K562 (cell line): ENCODE results near the gene LLPH. TPM values are rescaled to one million over a fixed set of nuclear protein-coding genes. Genes with fewer than 3 reads are reported as not detected.
A peak's percentile ranks its signal among the peaks of the same experiment; 100 is the strongest.

Experiments
- ATAC-seq: fragments of 200-7000 bp; cut with Tn5 transposase; 3 replicates; pipeline ENCODE4 v1.9.1; 2020; ENCODE audit warnings: moderate library complexity
- BruUV-seq: library from RNA; stranded (reverse); fragments of 400-500 nt; replicated peaks from 2 replicates; lab custom pipeline; 2021; lab: Mats Ljungman, UMichigan
- CTCF ChIA-PET: fragments of 300-600 bp; formaldehyde crosslinking; extraction: SDS; loops from one replicate; lab custom pipeline; 2021; ENCODE audit warnings: low intra/inter-chr PET ratio; lab: Yijun Ruan, JAX
- POLR2A ChIA-PET: fragments of 300-600, 350-650 bp; sonication (Branson Sonifier 250); formaldehyde crosslinking; extraction: SDS; loops from one replicate; lab custom pipeline; 2021; ENCODE audit warnings: antibody characterized with exemption, inconsistent platforms; lab: Yijun Ruan, JAX
- DNase-seq, 4 experiments: peaks; one replicate each; pipeline versions ENCODE4 v3.0.0 to v3.0.0-alpha.2; 2011 to 2018; ENCODE audit warnings: low spot score in 3 of 4, mixed read lengths in 3 of 4; ENCODE audit errors: extremely low read depth in 1 of 4
- FAIRE-seq: peaks from 2 replicates; lab custom pipeline; 2011; peaks lifted over from hg19 to GRCh38; lab: Jason Lieb, UNC
- H2AFZ ChIP-seq: 2 replicates; pipeline ENCODE4 v1.6.0; 2011; ENCODE audit warnings: low read depth, low read length, control low read depth, inconsistent platforms
- H3K27ac ChIP-seq: fragments of 200-600 bp; 3 replicates; pipeline ENCODE4 v1.8.0; 2011; ENCODE audit warnings: low read depth, mild to moderate bottlenecking, control low read depth, inconsistent platforms, low read length, moderate library complexity, mixed read lengths; ENCODE audit errors: extremely low read depth
- H3K27me3 ChIP-seq, 2 experiments: fragments of 300-600 bp in 1 of 2; 2 replicates in 1 of 2; 3 replicates in 1 of 2; pipeline versions ENCODE4 v1.6.0 to v1.8.0; 2011; ENCODE audit warnings: inconsistent platforms in 2 of 2, low read length in 2 of 2, mild to moderate bottlenecking in 1 of 2, mixed read lengths in 1 of 2, moderate library complexity in 1 of 2; ENCODE audit not compliant: control insufficient read depth in 2 of 2, insufficient read depth in 2 of 2
- H3K36me3 ChIP-seq: fragments of 300-600 bp; 3 replicates; pipeline ENCODE4 v1.8.0; 2011; ENCODE audit warnings: mild to moderate bottlenecking, low read length, inconsistent platforms; ENCODE audit not compliant: control insufficient read depth, insufficient read depth
- H3K4me1 ChIP-seq, 2 experiments: fragments of 200-600 bp in 1 of 2; replicated peaks in 1 of 2; 2 replicates in 1 of 2; 3 replicates in 1 of 2; pipeline versions ENCODE4 v1.5.1 to v1.8.0; 2011; ENCODE audit warnings: inconsistent platforms in 2 of 2, low read length in 2 of 2, mild to moderate bottlenecking in 1 of 2, mixed read lengths in 1 of 2, moderate library complexity in 1 of 2; ENCODE audit not compliant: control insufficient read depth in 2 of 2, insufficient read depth in 2 of 2
- H3K4me2 ChIP-seq: 2 replicates; pipeline ENCODE4 v1.6.1; 2011; ENCODE audit warnings: low read length, control low read depth, inconsistent platforms, mixed read lengths; ENCODE audit not compliant: insufficient read depth
- H3K4me3 ChIP-seq: fragments of 200-600 bp; sonication (generic), shearing (Covaris generic); 2 replicates; pipeline ENCODE4 v1.5.1; 2016; ENCODE audit warnings: control low read depth, inconsistent platforms
- H3K79me2 ChIP-seq: fragments of 200-600 bp; 3 replicates; pipeline ENCODE4 v1.8.0; 2011; ENCODE audit warnings: low read length, inconsistent platforms; ENCODE audit not compliant: control insufficient read depth, insufficient read depth
- H3K9ac ChIP-seq, 2 experiments: 2 replicates each; pipeline versions ENCODE4 v1.6.0 to v1.6.1; 2011; ENCODE audit warnings: low read depth in 2 of 2, low read length in 2 of 2, control low read depth in 1 of 2, inconsistent platforms in 1 of 2, mild to moderate bottlenecking in 1 of 2, mixed read lengths in 1 of 2; ENCODE audit not compliant: insufficient read depth in 1 of 2
- H3K9me1 ChIP-seq: one replicate; pipeline ENCODE4 v1.6.0; 2011; ENCODE audit warnings: inconsistent platforms, mild to moderate bottlenecking, low read length, moderate library complexity; ENCODE audit not compliant: control insufficient read depth, insufficient read depth
- H3K9me3 ChIP-seq: replicated peaks from 2 replicates; pipeline ENCODE4 v1.5.1; 2011; ENCODE audit warnings: low read depth, low read length, inconsistent platforms; ENCODE audit not compliant: control insufficient read depth, insufficient read depth
- H4K20me1 ChIP-seq: replicated peaks from 2 replicates; pipeline ENCODE4 v1.6.1; 2011; ENCODE audit warnings: low read length, inconsistent platforms, mixed read lengths; ENCODE audit not compliant: control insufficient read depth, insufficient read depth
- ETS2 ChIP-seq: IDR thresholded peaks from 2 replicates; pipeline ENCODE4 v1.6.1; 2016; ENCODE audit warnings: borderline replicate concordance, missing genetic modification characterization, mild to moderate bottlenecking, moderate library complexity, missing compliant biosample characterization; ENCODE audit not compliant: poor library complexity, severe bottlenecking
- GABPB2 ChIP-seq: fragments of 250-450 bp; sonication (Bioruptor Pico); conservative IDR thresholded peaks from 2 replicates; pipeline ENCODE4 v1.5.1; 2021; ENCODE audit warnings: mild to moderate bottlenecking
- MITF ChIP-seq: IDR thresholded peaks from 2 replicates; pipeline ENCODE4 v1.6.1; 2014; ENCODE audit warnings: antibody characterized with exemption
- POLR3G ChIP-seq: IDR thresholded peaks from 2 replicates; pipeline ENCODE4 v1.6.1; 2011; ENCODE audit not compliant: insufficient read length, insufficient replicate concordance; ENCODE audit errors: extremely low read depth
- RAD51 ChIP-seq: fragments of 450-650 bp; IDR thresholded peaks from 2 replicates; pipeline ENCODE4 v1.7.1; 2016; ENCODE audit warnings: low read depth, mild to moderate bottlenecking, borderline replicate concordance
- SPI1 ChIP-seq: IDR thresholded peaks from 2 replicates; pipeline ENCODE4 v1.6.1; 2011; ENCODE audit warnings: low read depth, low read length, control low read depth, borderline replicate concordance
- TEAD4 ChIP-seq, 2 experiments: sonication (generic) in 1 of 2; formaldehyde crosslinking in 1 of 2; IDR thresholded peaks; 2 replicates each; pipeline versions ENCODE4 v1.6.1 to v1.8.0; 2012 to 2022; ENCODE audit warnings: borderline replicate concordance in 1 of 2, inconsistent platforms in 1 of 2, low read length in 1 of 2, mild to moderate bottlenecking in 1 of 2, missing genetic modification reagents in 1 of 2
- WGBS: fragments of 100-300 bp; shearing (Covaris generic); methylation state at CpG from one replicate; pipeline ENCODE4 v1.1.6; 2016; ENCODE audit warnings: low coverage, mixed read lengths; ENCODE audit not compliant: insufficient coverage; ENCODE audit errors: missing lambda C conversion rate; 5-methylcytosine and 5-hydroxymethylcytosine counted together
- in situ Hi-C: fragments of 300-500 bp; cut with MboI; formaldehyde crosslinking; loops from 4 replicates; pipeline ENCODE4 v1.15.0; 2018; ENCODE audit warnings: inconsistent platforms, mixed read lengths
- intact Hi-C: fragments of 100-400 bp; cut with micrococcal nuclease; formaldehyde crosslinking; loops from 2 replicates; pipeline ENCODE4 v1.14.2; 2022
- polyA plus RNA-seq, 8 experiments: library from polyadenylated mRNA; depleted of rRNA in 4 of 8; stranded (reverse) in 5 of 8; unstranded in 3 of 8; fragments of >200 nt; fragmentation: Nextera tagmentation in 2 of 8; fragmentation: Illumina TruSeq in 1 of 8; extraction: Ambion mirVana in 2 of 8; extraction: Trizol in 1 of 8; gene quantifications; 2 replicates each; pipeline versions ENCODE4 v1.2.1 to v1.2.3, GENCODE V29; 2011 to 2014; ENCODE audit warnings: inconsistent platforms in 1 of 8, missing spikeins in 1 of 8
- total RNA-seq, 7 experiments: library from RNA; depleted of rRNA in 6 of 7; stranded (reverse); fragments of >200 nt in 6 of 7; fragmentation: Illumina TruSeq in 2 of 7; extraction: Trizol in 2 of 7; gene quantifications; 2 replicates each; pipeline versions ENCODE4 v1.2.1 to v1.2.3, GENCODE V29; 2011 to 2021; ENCODE audit warnings: low replicate concordance in 1 of 7

The LLPH gene
- total and polyA plus RNA-seq, 9 of the 15 experiments (the other 6 are each of a cell fraction or from before 2014, with no cell fraction given), result 19.1 to 87.3 (median 59.6) TPM

GRCh38 chr12:66163289-66163688, 32.7 kb upstream of the LLPH start:
- H3K9me1 ChIP-seq, result no peaks in the 10 kb centered on the region
- ATAC-seq, result no peak
- BruUV-seq, result no TSS peak
- CTCF ChIA-PET, result no interaction called here
- no peak overlapping the region for H3K27ac ChIP-seq
- H3K9me3 ChIP-seq, result no peaks in the 10 kb centered on the region
- no peak overlapping the region for H2AFZ ChIP-seq
- no peak for DNase-seq
- POLR2A ChIA-PET, result no interaction called here
- intact Hi-C loops, result no loop called here
- peaks cover 5 to 8% of the 10 kb centered on the region in 2 experiments; a peak in 4 of 5 replicates for H3K4me1 ChIP-seq
- no peak overlapping the region for H3K9ac ChIP-seq
- WGBS, result 49% methylated on average over 3 of the region's 4 CpGs
- no peak overlapping the region for H3K4me3 ChIP-seq
- no peak for FAIRE-seq
- TF ChIP-seq SPI1 (0 out of 2 replicates have a peak, but pooled peaks have one; percentile 8), ETS2 (no peak), GABPB2 (CRISPR knock-in tag) (no peak), POLR3G (no peak), TEAD4 (IDR thresholded peaks at IDR 0.05; ENCODE audit: low read length) (no peak), TEAD4 (CRISPR knock-in tag; IDR thresholded peaks at IDR 0.05; ENCODE audit: borderline replicate concordance) (no peak), RAD51 (no peak), MITF (no peak)
- no peak overlapping the region for H3K4me2 ChIP-seq
- no peaks in the 10 kb centered on the region; the same call in 1 of the 2 replicates for H4K20me1 ChIP-seq
- H3K27me3 ChIP-seq, result no peaks in the 10 kb centered on the region
- in situ Hi-C loops, result no loop called here
- peaks cover 68% of the 10 kb centered on the region for H3K79me2 ChIP-seq
- peaks cover 17% of the 10 kb centered on the region for H3K36me3 ChIP-seq
